VCaP (cell line): Measurements from ENCODE around the gene LRRC58.
A peak's percentile ranks its signal among the peaks of the same experiment; 100 is the strongest.

Experiments
- H3K27ac ChIP-seq: fragments of 450-650 bp; 2 replicates; pipeline ENCODE4 v1.5.1; 2017
- CTCF ChIP-seq: fragments of 450-650 bp; conservative IDR thresholded peaks from 2 replicates; pipeline ENCODE4 v1.5.1; 2017; ENCODE audit warnings: mild to moderate bottlenecking, moderate library complexity

Gene LRRC58

GRCh38 chr3:120286465-120286864, 62.7 kb downstream of the LRRC58 start:
- TF ChIP-seq CTCF: no peak
- H3K27ac ChIP-seq: no peak overlapping the region

GRCh38 chr3:120285508-120285841, 63.7 kb downstream of the LRRC58 start:
- no peak for TF ChIP-seq CTCF
- H3K27ac ChIP-seq: peak overlapping the region; percentile 65; the same call in 1 of the 2 replicates

- 0 out of 2 replicates have a peak, but pooled peaks have one; percentile 14 for TF ChIP-seq CTCF
- peak within 1 kb of the TSS; percentile 65; the same call in 1 of the 2 replicates for H3K27ac ChIP-seq
These were observed 64.2 kb downstream of the LRRC58 start, which contains the start of gene GPR156 for GRCh38 chr3:120284747-120285507. GPR156 (minus strand) TSS chr3:120285222; CDS start chr3:120244098, 41,124 bp downstream.

- no peak for TF ChIP-seq CTCF
- H3K27ac ChIP-seq: no peak overlapping the region
These were observed 67.9 kb downstream of the LRRC58 start for GRCh38 chr3:120281261-120281660.

- no peak overlapping the region for H3K27ac ChIP-seq
- TF ChIP-seq CTCF: no peak
These were observed 68.6 kb downstream of the LRRC58 start for GRCh38 chr3:120280566-120280965.

GRCh38 chr3:120280026-120280425, 69.1 kb downstream of the LRRC58 start:
- H3K27ac ChIP-seq: no peak overlapping the region
- TF ChIP-seq CTCF: no peak

GRCh38 chr3:120276767-120277166, 72.4 kb downstream of the LRRC58 start:
- no peak for TF ChIP-seq CTCF

More at GRCh38 chr3:120276767-120277166, 72.4 kb downstream of the LRRC58 start:
- H3K27ac ChIP-seq: no peak overlapping the region
